GM19043 (cell line): ENCODE measurements around the gene KIF13A.
A peak's percentile ranks its signal among the peaks of the same experiment; 100 is the strongest.
"Not testable (repeated sequence)": the region's sequence is repeated elsewhere in the genome, so short reads cannot be mapped to it uniquely, and the experiment has no call there.

ENCODE experiments used
- ATAC-seq: cut with Tn5 transposase; IDR thresholded peaks from one replicate; pipeline ENCODE4 v1.9.1; 2021; ENCODE audit warnings: low read depth; ENCODE audit not compliant: unreplicated experiment

Gene KIF13A

DNA sequence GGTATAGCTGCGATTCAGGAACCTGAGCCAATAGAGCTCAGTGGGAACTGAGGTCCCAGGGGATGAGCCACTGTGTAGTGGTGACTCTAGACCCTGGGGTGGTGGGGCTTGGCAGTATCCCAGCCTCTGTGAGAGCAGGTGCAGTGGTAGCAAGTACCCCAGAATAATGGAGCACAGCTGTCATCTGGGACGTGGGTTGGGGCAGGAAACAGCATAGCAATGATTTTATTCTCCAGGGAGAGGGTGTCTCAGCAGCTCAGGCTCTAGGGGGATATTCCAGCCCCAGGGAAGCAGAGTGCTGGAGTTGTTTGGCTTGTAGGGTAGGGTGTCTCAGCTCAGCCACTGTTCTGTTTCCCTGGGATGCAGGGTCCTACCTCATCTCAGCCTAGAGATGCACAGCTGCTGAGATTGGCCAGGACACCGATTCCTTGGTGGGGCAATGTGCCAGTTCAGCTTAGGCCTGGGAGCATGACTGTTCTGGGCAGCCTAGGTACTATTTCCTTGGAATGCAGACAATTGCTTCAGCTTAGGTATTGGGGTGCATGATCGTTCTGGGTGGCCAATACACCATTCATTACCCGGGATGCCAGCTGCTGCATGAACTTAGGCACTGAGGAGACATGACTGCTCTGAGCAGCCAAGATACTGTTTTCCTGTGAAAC lies 246.7 kb downstream of the KIF13A start:
- ATAC-seq = no peak

DNA sequence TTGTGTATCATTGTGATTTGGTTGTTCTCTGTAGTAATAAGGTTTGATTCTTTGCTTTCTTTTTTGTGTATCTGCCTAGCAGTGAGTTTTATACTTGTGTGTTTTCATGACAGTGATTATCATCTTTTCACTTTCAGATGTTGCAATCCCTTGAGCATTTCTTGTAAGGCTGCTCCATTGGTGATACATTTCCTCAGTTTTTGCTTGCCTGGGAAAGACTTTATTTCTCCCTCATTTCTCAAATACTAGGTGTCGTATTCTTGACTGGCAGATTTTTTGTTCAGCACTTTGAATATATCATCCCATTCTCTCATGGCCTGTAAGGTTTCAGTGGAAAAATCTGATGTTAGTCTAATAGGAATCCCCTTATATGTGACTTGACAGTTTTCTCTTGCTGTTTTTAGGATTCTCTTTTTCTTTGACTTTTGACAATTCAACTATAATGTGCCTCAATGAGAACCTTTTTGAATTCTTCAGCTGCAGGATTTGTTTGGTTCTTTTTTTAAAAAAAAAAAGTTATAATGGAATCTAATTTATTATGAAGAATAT lies 249.7 kb downstream of the KIF13A start:
- ATAC-seq = no peak

DNA sequence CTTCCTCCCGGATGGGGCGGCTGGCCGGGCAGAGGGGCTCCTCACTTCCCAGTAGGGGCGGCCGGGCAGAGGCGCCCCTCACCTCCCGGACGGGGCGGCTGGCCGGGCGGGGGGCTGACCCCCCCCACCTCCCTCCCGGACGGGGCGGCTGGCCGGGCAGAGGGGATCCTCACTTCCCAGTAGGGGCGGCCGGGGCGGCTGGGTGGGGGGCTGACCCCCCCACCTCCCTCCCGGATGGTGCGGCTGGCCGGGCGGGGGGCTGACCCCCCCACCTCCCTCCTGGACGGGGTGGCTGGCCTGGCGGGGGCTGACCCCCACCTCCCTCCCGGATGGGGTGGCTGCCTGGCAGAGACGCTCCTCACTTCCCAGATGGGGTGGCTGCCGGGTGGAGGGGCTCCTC lies 252.1 kb downstream of the KIF13A start:
- ATAC-seq = not testable (repeated sequence)

DNA sequence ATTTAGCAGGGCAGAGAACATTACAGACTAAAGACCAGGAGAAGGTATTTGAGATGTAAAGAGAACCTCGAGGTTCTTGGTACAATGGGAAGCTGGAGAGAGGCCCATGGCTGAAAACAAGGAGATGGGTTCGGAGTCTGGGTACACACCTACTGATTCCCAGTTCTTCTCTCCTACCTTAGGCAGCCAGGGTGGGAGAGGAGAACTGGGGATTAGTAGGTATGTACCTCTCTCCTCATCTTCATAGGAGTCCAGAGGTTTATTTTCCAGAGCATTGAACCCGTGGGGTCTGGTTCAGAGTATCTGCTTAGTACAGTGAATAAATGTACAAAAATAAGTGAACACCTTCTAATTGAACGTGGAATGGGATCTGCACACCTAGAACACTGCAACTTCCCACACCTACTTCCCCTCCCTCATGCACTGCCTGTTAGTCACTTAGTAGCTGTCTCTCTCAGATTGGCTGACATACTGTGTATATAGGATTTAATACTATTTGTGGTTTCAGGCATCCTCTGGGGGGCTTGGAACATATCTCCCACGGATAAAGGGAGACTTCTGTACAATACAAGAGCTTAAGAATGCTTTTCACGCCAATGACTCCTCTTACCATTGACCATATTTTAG lies 257.2 kb downstream of the KIF13A start:
- no peak for ATAC-seq

DNA sequence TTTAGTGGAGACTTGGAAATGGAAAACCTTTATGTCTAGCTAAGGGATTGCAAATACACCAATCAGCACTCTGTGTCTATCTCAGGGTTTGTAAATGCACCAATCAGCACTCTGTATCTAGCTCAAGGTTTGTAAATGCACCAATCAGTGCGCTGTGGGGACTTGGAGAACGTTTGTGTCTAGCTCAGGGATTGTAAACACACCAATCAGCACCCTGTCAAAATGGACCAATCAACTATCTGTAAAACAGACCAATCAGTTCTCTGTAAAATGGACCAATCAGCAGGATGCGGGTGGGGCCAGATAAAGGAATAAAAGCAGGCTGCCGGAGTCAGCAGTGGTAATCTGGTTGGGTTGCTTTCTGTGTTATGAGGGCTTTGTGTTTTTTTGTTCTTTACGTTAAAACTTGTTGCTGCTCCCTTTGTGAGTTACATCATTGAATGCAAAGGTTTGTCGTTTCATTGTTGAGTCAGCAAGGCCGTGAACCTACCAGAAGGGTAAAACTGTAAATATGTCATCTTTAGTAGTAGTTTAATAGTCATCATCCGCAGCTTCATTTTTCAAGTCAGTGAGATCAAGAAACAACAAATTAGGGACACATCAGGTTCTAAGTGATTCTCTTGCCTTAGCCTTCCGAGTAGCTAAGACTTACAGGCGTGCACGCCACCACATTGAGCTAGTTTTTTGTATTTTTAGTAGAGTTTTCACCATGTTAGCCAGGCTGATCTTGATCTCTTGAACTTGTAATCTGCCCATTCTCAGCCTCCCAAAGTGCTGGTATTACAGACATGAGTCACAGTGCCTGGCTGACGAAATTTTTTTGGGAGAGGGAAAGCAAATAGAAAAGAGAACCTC lies 258.0 kb downstream of the KIF13A start:
- ATAC-seq = no peak

DNA sequence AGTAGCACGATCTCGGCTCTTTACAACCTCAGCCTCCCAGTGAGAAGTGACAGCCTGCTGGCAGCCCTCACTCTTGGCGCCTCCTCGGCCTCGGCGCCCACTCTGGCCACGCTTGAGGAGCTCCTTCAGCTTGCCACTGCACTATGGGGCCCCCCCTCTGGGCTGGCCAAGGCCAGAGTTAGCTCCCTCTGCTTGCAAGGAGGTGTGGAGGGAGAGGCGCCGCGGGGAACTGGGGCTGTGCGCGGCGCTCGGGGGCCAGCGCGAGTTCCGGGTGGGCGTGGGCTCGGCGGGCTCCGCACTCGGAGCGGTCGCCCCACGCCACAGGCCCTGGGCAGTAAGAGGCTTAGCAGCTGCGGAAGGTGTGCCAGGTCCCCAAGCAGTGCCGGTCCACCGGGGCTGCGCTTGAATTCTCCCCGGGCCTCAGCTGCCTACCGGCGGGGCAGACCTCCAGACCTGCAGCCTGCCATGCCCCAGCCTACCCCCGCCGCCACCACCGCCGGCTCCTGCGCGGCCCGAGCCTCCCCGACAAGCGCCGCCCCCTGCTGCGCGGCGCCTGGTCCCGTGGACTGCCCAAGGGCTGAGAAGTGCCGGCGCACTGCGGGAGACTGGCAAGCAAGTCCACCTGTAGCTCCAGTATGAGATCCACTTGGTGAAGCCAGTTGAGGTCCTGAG lies 258.7 kb downstream of the KIF13A start:
- ATAC-seq = no peak

DNA sequence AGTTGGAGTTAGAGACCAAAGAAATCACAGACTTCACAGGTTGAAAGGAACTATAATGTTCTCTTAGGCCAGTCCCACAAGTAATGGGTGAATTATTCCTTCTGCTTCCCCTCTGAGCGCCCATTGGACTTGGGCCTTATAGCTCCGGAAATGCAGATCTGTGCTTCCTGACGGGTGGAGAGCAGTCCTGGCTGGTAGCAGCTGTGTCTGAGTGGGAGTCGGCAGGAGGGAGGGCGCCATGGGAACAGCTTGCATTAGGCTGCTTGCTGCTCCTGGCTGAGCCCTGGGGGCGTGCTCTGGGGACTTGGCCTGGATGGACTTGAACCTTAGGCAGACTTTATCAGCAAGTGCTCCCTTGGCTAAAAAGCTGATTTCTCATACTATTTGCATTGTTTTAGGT lies 262.4 kb downstream of the KIF13A start:
- no peak for ATAC-seq

DNA sequence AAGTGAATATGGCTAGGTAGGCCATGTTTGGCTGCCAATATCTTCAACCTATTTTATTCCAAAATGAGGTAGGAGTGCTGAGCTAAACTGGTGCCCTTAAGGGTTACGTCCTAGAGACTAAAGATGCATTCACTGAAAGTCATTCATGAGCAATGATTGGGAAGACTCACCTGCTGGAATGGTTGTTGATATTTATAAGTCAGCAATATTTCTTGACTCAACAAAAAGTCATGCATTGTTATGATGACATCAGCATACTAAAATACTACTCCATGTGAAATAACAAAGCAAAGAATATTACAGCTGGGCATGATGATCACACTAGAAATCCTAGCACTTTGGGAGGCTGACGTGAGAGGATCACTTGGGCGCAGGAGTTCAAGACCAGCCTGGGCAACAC lies 263.1 kb downstream of the KIF13A start:
- no peak for ATAC-seq

DNA sequence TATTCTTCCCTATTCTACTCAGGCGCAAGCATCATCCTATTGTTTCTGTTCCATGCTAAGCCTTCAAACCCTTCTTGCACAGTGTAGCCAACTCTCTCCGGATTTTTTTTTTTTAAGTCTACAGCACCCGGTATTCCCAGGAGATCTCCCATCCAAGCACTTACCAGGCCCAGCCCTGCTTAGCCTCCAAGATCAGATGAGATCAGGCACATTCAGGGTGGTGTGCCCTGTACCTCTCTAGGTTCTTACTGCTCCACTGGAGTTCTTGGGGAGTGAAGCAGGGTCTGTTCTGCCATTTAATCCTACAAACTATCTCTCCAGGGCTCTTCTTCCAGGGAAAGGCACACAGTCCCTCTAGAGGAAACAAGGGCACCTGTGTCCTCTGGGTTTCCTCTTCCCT lies 265.8 kb downstream of the KIF13A start:
- ATAC-seq = no peak

DNA sequence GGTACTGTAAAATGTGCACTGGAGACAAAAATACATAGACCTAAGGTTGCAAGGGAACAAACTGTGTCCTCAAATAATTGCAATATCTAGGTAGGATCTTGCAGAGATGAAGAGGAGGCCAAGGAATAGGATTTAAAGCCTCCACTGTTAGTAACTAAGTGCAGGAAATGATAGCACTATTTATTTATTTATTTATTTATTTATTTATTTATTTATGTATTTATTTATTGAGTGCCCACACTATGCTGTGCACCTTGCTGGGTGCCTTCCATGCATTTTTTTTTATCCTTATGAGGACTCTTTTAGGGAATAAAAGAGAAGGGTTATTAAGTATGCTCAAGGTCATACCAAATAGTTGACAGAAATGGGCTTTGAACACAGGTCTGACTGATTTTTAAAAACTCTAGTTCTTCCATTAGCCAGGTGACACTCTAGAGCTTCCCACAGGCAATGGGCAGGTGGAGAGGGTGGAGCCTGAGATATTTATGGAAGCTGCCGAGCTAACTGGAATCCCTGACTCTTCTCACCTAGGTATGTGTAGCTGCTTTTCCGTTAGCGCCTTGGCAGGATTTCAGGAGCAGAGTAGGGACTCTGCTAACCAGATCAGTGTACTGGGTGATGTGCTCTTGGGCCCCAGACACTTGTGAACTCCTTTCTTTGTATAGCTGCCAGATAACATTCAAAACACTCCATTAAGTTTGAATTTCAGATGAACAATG lies 268.0 kb downstream of the KIF13A start:
- ATAC-seq = no peak

DNA sequence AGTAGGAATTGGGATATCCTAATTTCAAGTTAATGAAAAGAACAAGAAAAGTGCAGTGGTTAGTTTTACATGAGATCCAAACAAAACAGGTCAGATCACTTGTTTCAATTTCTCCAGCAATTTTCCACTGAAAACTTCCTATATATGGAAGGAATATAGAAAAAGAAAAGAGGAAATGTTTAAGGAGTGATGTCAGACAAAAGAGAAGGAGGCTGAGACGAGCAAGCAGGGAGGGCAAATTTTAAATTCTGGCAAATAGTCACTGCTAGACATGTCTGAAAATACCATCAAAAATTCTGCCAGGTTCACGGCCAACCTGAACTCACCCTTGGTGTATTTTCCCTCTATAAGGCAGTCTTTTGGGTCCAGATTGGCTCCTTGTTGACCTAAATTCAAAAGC lies 271.2 kb downstream of the KIF13A start:
- no peak for ATAC-seq

DNA sequence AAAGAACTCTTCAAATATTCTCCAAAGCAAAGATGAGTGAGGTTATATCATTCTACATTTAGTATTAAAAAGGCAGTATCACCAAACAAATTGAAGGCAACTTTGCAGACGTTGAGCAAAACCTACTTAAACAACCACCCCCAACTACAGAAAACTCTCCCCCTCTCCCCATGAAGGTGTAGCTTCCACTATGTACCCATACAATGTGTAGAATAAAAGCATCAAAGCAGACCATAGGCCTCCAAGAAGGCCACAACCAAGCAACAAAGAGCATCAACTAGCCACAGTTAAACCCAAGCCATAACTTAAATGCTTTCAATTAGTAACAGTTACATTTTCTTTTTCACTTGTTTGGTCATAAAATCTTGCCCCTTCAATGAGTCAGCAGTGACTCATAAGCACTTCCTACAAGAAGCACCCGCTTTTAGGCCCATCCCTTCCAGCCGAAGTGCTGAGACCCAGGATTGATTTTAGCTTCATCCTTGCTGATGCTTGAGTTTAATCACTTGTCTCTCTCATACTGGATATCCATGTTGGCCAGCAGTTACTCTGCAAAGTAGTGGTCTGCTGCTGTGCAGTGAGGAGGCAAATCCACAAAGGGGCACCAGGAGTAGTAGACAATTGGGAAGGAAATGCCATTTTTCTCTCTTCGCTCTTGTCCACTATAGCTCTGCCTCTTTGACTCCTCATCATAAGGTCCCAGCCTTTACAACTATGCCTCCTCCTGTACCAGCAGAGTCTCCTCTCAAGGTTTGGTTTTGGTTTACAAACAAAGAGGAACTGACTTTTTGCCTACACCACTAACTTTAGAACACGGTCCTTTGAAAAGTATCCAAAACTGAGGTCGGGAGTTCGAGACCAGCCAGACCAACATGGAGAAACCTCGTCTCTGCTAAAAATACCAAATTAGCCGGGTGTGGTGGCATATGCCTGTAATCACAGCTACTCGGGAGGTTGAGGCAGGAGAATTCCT lies 272.3 kb downstream of the KIF13A start:
- ATAC-seq = peak; percentile 71

DNA sequence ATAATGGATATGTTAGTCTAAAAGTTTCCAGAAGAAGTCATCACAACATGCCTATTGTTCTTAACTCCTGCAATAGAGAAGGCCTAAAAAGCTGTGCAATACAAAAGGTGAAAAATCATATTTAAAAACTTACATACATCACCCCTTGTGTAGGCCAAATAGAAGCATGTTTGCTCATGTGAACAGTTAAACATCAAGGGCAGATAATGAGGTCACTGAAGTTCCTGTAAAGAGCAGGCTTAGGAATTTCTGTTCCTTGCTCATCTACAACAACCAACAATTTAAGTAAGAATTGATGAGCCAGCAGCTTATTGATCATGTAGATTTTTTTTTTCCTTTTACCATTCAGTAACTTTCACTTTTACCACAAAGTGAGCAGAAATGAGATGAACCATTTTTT lies 273.3 kb downstream of the KIF13A start:
- ATAC-seq = no peak

DNA sequence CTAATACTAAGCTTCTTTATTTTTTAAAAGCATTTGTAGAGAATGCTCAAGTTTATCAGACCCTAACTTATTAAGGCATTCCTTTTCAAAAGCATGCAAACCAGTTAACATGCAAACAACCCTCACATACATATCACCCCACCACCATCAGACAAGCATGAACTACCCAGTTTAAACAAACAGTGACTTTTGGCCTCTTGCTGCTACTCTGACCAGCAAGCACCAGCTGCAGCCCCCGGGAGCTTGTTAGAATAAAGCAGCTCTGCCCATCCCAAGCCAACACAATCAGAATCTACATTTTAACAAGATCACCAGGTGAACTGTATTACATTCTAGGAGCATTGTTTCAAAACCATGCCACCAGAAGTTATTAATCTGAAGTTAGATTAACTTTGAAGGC lies 274.9 kb downstream of the KIF13A start:
- ATAC-seq = no peak

DNA sequence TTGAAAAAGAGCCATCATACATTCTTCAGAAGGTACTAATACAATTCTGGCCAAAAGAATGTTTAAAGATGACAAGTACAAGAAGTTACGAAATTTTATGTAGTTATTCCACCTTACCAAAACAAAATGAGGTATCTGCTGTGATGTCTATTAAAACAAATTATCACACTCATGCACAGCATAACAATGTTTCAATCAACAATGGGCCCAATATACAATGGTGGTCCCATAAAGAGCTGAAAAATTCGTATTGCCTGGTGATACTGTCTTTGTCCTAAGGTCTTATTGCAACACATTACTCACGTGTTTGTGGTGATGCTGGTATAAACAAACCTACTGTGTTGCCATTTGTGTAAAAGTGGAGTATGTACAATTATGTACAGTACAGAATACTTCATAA lies 277.1 kb downstream of the KIF13A start:
- ATAC-seq = no peak

DNA sequence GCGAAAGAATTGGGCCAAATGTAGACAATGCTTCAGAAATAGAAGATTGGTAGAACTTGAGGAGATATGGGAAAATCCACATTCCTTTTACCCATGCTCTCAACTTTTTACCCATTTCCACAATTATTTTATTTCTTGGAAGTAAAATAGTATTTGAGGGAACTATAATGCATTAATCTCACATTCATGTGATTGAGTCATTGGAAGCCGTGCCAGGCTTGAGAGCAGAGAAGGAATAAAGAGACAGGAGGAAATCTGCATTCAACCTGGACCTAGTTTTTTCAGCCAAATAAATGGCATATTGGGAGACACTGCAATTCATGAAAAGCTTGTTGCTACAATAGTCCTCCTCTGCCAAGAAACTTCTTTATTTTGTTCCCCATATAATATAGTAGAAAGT lies 278.0 kb downstream of the KIF13A start:
- no peak for ATAC-seq
